HEK293 (cell line): Measurements from ENCODE around the gene CADM1.

ENCODE experiments used
- CTCF ChIA-PET: fragments of 350-600 bp; formaldehyde crosslinking; extraction: SDS; loops from one replicate; lab custom pipeline; 2021; ENCODE audit warnings: antibody characterized with exemption; lab: Yijun Ruan, JAX
- POLR2A ChIA-PET: fragments of 300-600 bp; formaldehyde crosslinking; extraction: SDS; loops from one replicate; lab custom pipeline; 2020; ENCODE audit warnings: antibody characterized with exemption, inconsistent platforms; lab: Yijun Ruan, JAX
- H3K27ac ChIP-seq: fragments of 200-500 bp; sonication (Bioruptor generic); 2 replicates; pipeline ENCODE4 v1.5.1; 2014; ENCODE audit warnings: low read depth, low read length, control low read depth, inconsistent platforms; ENCODE audit errors: extremely low read depth
- H3K36me3 ChIP-seq, 2 experiments: fragments of 200-500 bp in 1 of 2; sonication (Bioruptor generic) in 1 of 2; 1 replicate in 1 of 2; 2 replicates in 1 of 2; pipeline ENCODE4 v1.5.1; 2014 to 2017; ENCODE audit warnings: inconsistent platforms in 2 of 2, low read length in 2 of 2; ENCODE audit not compliant: control insufficient read depth in 2 of 2, insufficient read depth in 1 of 2
- H3K4me1 ChIP-seq: fragments of 200-500 bp; sonication (Bioruptor generic); 2 replicates; pipeline ENCODE4 v1.5.1; 2014; ENCODE audit warnings: mild to moderate bottlenecking, low read length, inconsistent platforms; ENCODE audit not compliant: control insufficient read depth, insufficient read depth
- H3K4me3 ChIP-seq: 2 replicates; pipeline ENCODE4 v1.5.1; 2011; ENCODE audit warnings: low read depth, mild to moderate bottlenecking, control low read depth, low read length, moderate library complexity
- H3K9me3 ChIP-seq: fragments of 200-500 bp; sonication (Bioruptor generic); 2 replicates; pipeline ENCODE4 v1.5.1; 2014; ENCODE audit warnings: low read depth, low read length, inconsistent platforms; ENCODE audit not compliant: control insufficient read depth, insufficient read depth
- RBAK ChIP-seq: fragments of 450-650 bp; formaldehyde crosslinking; IDR thresholded peaks from 2 replicates; pipeline ENCODE4 v1.5.1; 2016; ENCODE audit warnings: missing biosample characterization, missing genetic modification characterization
- SCRT1 ChIP-seq: fragments of 450-650 bp; formaldehyde crosslinking; IDR thresholded peaks from 2 replicates; pipeline ENCODE4 v1.5.1; 2016; ENCODE audit warnings: missing biosample characterization, missing genetic modification characterization, borderline replicate concordance
- SP2 ChIP-seq: fragments of 450-650 bp; formaldehyde crosslinking; IDR thresholded peaks from 2 replicates; pipeline ENCODE4 v1.5.1; 2016; ENCODE audit warnings: missing biosample characterization, missing genetic modification characterization
- ZNF138 ChIP-seq: fragments of 450-650 bp; formaldehyde crosslinking; IDR thresholded peaks from 2 replicates; pipeline ENCODE4 v1.5.1; 2016; ENCODE audit warnings: missing biosample characterization, missing genetic modification characterization, borderline replicate concordance
- ZNF221 ChIP-seq: fragments of 450-650 bp; formaldehyde crosslinking; IDR thresholded peaks from 2 replicates; pipeline ENCODE4 v1.5.1; 2017; ENCODE audit warnings: missing biosample characterization, missing genetic modification characterization, borderline replicate concordance
- ZNF248 ChIP-seq: fragments of 450-650 bp; formaldehyde crosslinking; IDR thresholded peaks from 2 replicates; pipeline ENCODE4 v1.5.1; 2017; ENCODE audit warnings: missing biosample characterization, missing genetic modification characterization
- ZNF629 ChIP-seq: fragments of 450-650 bp; formaldehyde crosslinking; IDR thresholded peaks from 2 replicates; pipeline ENCODE4 v1.5.1; 2017; ENCODE audit warnings: missing biosample characterization, missing genetic modification characterization
- ZNF830 ChIP-seq: fragments of 450-650 bp; IDR thresholded peaks from 2 replicates; pipeline ENCODE4 v1.5.0; 2018; ENCODE audit warnings: missing biosample characterization, missing genetic modification characterization, low read depth, mild to moderate bottlenecking, moderate library complexity
- TF ChIP-seq, protein P1 (sequence below): fragments of 450-650 bp; formaldehyde crosslinking; IDR thresholded peaks from 2 replicates; pipeline ENCODE4 v1.5.1; 2016; ENCODE audit warnings: missing biosample characterization, missing genetic modification characterization
- TF ChIP-seq, protein P2 (sequence below): fragments of 450-650 bp; formaldehyde crosslinking; IDR thresholded peaks from 2 replicates; pipeline ENCODE4 v1.5.1; 2016; ENCODE audit warnings: missing biosample characterization, missing genetic modification characterization, low read depth
- TF ChIP-seq, protein P3 (sequence below): fragments of 450-650 bp; formaldehyde crosslinking; IDR thresholded peaks from 2 replicates; pipeline ENCODE4 v1.5.1; 2016; ENCODE audit warnings: missing biosample characterization, missing genetic modification characterization
- TF ChIP-seq, protein P4 (sequence below): fragments of 450-650 bp; formaldehyde crosslinking; IDR thresholded peaks from 2 replicates; pipeline ENCODE4 v1.5.1; 2016; ENCODE audit warnings: missing biosample characterization, missing genetic modification characterization
- TF ChIP-seq, protein P5 (sequence below): fragments of 450-650 bp; formaldehyde crosslinking; IDR thresholded peaks from 2 replicates; pipeline ENCODE4 v1.5.1; 2016; ENCODE audit warnings: missing biosample characterization, missing genetic modification characterization, borderline replicate concordance
- TF ChIP-seq, protein P6 (sequence below): IDR thresholded peaks from 2 replicates; pipeline ENCODE4 v1.6.1; 2011; ENCODE audit warnings: mild to moderate bottlenecking, low read depth, low read length, borderline replicate concordance
- TF ChIP-seq, protein P7 (sequence below): fragments of 450-650 bp; formaldehyde crosslinking; IDR thresholded peaks from 2 replicates; pipeline ENCODE4 v1.5.1; 2016; ENCODE audit warnings: missing biosample characterization, missing genetic modification characterization

The CADM1 gene

GRCh38 chr11:115224551-115224950 is 279.7 kb downstream of the CADM1 start:
- TF ChIP-seq ZNF629 (tag by site-specific recombination) (no peak), RBAK (tag by site-specific recombination) (no peak)
- TF ChIP-seq, protein P1, sequence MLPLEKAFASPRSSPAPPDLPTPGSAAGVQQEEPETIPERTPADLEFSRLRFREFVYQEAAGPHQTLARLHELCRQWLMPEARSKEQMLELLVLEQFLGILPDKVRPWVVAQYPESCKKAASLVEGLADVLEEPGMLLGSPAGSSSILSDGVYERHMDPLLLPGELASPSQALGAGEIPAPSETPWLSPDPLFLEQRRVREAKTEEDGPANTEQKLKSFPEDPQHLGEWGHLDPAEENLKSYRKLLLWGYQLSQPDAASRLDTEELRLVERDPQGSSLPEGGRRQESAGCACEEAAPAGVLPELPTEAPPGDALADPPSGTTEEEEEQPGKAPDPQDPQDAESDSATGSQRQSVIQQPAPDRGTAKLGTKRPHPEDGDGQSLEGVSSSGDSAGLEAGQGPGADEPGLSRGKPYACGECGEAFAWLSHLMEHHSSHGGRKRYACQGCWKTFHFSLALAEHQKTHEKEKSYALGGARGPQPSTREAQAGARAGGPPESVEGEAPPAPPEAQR, result no peak
- Histone ChIP-seq H3K9me3 (no peaks in the 10 kb centered on the region), H3K4me1 (peaks cover 3% of the 10 kb centered on the region; the same call in 1 of the 2 replicates), H3K36me3 (peaks cover 0 to 58% of the 10 kb centered on the region in 2 experiments; a peak in 1 of 3 replicates), H3K27ac (no peak overlapping the region), H3K4me3 (no peak overlapping the region)
- POLR2A ChIA-PET, result interaction anchor here (0.5 to 0.7 kb wide), 2 partner anchors 38 to 203 kb away, joined by 3 to 5 read pairs; no protein-coding TSS in a partner anchor
- CTCF ChIA-PET, result interaction anchor here (0.6 to 3.8 kb wide), 4 partner anchors 8 to 1442 kb away, joined by 3 to 15 read pairs (median 3); no protein-coding TSS in a partner anchor

DNA sequence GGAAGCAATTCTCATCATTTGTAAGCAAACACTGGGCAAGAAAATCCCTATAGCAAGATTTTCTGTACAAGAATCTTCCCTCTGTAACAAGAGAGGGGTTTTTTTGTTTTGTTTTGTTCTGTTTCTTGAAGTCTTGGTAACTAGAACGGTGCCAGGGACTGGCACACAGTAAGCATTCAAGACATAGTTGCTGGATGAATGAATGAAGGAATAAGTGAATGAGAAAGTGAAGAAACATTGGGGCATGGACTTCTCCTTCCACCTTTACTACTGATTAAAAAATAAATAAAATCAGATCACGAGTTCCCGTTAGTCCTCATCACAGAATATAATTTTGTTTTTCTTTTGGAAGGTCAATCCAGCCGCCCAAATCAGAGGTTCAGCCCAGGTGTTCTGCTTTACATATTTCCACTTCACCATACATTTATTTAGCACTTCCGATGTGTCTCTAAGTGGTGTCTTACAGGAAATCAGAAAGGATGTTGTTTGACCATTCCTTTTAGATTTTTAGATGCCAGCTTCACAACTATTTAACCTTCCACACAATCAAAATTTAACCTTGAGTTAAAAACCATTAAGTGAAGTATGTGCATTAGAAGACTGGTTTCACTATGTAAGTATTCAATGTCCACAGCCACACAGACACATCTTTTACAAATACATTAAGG is 281.2 kb downstream of the CADM1 start:
- Histone ChIP-seq H3K27ac (no peak overlapping the region), H3K4me3 (no peak overlapping the region), H3K4me1 (peaks cover 3% of the 10 kb centered on the region; the same call in 1 of the 2 replicates), H3K9me3 (no peaks in the 10 kb centered on the region), H3K36me3 (peaks cover 0 to 42% of the 10 kb centered on the region in 2 experiments; a peak in 1 of 3 replicates)
- POLR2A ChIA-PET, result no interaction called here
- CTCF ChIA-PET, result no interaction called here
- TF ChIP-seq ZNF830 (tag by site-specific recombination) (no peak), ZNF138 (tag by site-specific recombination) (no peak), SP2 (tag by site-specific recombination) (no peak), SCRT1 (tag by site-specific recombination) (no peak), ZNF221 (tag by site-specific recombination) (no peak), ZNF248 (tag by site-specific recombination) (no peak)
- TF ChIP-seq, protein P2, sequence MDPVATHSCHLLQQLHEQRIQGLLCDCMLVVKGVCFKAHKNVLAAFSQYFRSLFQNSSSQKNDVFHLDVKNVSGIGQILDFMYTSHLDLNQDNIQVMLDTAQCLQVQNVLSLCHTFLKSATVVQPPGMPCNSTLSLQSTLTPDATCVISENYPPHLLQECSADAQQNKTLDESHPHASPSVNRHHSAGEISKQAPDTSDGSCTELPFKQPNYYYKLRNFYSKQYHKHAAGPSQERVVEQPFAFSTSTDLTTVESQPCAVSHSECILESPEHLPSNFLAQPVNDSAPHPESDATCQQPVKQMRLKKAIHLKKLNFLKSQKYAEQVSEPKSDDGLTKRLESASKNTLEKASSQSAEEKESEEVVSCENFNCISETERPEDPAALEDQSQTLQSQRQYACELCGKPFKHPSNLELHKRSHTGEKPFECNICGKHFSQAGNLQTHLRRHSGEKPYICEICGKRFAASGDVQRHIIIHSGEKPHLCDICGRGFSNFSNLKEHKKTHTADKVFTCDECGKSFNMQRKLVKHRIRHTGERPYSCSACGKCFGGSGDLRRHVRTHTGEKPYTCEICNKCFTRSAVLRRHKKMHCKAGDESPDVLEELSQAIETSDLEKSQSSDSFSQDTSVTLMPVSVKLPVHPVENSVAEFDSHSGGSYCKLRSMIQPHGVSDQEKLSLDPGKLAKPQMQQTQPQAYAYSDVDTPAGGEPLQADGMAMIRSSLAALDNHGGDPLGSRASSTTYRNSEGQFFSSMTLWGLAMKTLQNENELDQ (tag by site-specific recombination), result no peak
- TF ChIP-seq, protein P3, sequence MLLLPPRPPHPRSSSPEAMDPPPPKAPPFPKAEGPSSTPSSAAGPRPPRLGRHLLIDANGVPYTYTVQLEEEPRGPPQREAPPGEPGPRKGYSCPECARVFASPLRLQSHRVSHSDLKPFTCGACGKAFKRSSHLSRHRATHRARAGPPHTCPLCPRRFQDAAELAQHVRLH, result no peak
- TF ChIP-seq, protein P4, sequence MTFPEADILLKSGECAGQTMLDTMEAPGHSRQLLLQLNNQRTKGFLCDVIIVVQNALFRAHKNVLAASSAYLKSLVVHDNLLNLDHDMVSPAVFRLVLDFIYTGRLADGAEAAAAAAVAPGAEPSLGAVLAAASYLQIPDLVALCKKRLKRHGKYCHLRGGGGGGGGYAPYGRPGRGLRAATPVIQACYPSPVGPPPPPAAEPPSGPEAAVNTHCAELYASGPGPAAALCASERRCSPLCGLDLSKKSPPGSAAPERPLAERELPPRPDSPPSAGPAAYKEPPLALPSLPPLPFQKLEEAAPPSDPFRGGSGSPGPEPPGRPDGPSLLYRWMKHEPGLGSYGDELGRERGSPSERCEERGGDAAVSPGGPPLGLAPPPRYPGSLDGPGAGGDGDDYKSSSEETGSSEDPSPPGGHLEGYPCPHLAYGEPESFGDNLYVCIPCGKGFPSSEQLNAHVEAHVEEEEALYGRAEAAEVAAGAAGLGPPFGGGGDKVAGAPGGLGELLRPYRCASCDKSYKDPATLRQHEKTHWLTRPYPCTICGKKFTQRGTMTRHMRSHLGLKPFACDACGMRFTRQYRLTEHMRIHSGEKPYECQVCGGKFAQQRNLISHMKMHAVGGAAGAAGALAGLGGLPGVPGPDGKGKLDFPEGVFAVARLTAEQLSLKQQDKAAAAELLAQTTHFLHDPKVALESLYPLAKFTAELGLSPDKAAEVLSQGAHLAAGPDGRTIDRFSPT (tag by site-specific recombination), result no peak
- TF ChIP-seq, protein P5, sequence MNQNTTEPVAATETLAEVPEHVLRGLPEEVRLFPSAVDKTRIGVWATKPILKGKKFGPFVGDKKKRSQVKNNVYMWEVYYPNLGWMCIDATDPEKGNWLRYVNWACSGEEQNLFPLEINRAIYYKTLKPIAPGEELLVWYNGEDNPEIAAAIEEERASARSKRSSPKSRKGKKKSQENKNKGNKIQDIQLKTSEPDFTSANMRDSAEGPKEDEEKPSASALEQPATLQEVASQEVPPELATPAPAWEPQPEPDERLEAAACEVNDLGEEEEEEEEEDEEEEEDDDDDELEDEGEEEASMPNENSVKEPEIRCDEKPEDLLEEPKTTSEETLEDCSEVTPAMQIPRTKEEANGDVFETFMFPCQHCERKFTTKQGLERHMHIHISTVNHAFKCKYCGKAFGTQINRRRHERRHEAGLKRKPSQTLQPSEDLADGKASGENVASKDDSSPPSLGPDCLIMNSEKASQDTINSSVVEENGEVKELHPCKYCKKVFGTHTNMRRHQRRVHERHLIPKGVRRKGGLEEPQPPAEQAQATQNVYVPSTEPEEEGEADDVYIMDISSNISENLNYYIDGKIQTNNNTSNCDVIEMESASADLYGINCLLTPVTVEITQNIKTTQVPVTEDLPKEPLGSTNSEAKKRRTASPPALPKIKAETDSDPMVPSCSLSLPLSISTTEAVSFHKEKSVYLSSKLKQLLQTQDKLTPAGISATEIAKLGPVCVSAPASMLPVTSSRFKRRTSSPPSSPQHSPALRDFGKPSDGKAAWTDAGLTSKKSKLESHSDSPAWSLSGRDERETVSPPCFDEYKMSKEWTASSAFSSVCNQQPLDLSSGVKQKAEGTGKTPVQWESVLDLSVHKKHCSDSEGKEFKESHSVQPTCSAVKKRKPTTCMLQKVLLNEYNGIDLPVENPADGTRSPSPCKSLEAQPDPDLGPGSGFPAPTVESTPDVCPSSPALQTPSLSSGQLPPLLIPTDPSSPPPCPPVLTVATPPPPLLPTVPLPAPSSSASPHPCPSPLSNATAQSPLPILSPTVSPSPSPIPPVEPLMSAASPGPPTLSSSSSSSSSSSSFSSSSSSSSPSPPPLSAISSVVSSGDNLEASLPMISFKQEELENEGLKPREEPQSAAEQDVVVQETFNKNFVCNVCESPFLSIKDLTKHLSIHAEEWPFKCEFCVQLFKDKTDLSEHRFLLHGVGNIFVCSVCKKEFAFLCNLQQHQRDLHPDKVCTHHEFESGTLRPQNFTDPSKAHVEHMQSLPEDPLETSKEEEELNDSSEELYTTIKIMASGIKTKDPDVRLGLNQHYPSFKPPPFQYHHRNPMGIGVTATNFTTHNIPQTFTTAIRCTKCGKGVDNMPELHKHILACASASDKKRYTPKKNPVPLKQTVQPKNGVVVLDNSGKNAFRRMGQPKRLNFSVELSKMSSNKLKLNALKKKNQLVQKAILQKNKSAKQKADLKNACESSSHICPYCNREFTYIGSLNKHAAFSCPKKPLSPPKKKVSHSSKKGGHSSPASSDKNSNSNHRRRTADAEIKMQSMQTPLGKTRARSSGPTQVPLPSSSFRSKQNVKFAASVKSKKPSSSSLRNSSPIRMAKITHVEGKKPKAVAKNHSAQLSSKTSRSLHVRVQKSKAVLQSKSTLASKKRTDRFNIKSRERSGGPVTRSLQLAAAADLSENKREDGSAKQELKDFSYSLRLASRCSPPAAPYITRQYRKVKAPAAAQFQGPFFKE (tag by site-specific recombination), result no peak
- TF ChIP-seq, protein P6, sequence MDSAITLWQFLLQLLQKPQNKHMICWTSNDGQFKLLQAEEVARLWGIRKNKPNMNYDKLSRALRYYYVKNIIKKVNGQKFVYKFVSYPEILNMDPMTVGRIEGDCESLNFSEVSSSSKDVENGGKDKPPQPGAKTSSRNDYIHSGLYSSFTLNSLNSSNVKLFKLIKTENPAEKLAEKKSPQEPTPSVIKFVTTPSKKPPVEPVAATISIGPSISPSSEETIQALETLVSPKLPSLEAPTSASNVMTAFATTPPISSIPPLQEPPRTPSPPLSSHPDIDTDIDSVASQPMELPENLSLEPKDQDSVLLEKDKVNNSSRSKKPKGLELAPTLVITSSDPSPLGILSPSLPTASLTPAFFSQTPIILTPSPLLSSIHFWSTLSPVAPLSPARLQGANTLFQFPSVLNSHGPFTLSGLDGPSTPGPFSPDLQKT, result no peak
- TF ChIP-seq, protein P7, sequence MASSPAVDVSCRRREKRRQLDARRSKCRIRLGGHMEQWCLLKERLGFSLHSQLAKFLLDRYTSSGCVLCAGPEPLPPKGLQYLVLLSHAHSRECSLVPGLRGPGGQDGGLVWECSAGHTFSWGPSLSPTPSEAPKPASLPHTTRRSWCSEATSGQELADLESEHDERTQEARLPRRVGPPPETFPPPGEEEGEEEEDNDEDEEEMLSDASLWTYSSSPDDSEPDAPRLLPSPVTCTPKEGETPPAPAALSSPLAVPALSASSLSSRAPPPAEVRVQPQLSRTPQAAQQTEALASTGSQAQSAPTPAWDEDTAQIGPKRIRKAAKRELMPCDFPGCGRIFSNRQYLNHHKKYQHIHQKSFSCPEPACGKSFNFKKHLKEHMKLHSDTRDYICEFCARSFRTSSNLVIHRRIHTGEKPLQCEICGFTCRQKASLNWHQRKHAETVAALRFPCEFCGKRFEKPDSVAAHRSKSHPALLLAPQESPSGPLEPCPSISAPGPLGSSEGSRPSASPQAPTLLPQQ (tag by site-specific recombination), result no peak
